ENCODE results near the gene ARHGEF17.
"Not testable (repeated sequence)": the region's sequence is repeated elsewhere in the genome, so short reads cannot be mapped to it uniquely, and the experiment has no call there.

Gene ARHGEF17

DNA sequence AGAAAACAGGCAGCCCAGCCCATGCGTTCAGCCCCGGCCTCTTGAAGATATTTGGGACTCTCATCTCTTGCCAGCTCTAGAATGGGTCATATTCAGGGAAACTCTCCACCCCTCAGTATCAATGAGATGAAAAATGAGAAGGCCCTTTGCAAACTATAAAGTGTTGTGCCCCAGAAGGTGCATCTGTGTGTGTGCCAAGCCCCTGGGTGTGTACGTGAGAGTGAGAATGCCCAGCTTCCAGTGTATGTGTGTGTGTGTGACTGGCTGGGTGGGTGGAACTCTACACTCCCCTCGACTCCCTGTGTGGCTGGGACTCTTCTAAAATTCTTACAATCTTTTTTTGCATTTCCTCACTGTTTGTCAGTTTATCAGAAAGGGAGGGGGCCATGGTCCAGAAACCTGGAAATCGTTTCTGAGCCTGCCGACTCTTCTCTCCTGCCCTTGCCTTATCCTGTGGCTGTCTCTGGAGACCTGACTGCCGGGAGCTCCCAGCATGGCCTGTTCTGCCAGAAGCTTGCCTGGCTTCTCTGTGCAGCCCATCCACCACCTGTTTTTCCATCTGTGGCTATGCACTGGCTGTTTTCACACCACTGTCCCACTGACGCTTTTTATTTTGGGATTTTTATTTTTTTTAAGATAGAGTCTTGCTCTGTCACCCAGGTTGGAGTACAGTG, 34.7 kb upstream of the ARHGEF17 start:
- DNase-seq (ENCODE audit: low read depth in 3 of 3) = no peak

- DNase-seq (ENCODE audit: low read depth in 3 of 3) = not testable (repeated sequence)
Measured at GRCh38 chr11:73274191-73274590, 33.9 kb upstream of the ARHGEF17 start.

DNA sequence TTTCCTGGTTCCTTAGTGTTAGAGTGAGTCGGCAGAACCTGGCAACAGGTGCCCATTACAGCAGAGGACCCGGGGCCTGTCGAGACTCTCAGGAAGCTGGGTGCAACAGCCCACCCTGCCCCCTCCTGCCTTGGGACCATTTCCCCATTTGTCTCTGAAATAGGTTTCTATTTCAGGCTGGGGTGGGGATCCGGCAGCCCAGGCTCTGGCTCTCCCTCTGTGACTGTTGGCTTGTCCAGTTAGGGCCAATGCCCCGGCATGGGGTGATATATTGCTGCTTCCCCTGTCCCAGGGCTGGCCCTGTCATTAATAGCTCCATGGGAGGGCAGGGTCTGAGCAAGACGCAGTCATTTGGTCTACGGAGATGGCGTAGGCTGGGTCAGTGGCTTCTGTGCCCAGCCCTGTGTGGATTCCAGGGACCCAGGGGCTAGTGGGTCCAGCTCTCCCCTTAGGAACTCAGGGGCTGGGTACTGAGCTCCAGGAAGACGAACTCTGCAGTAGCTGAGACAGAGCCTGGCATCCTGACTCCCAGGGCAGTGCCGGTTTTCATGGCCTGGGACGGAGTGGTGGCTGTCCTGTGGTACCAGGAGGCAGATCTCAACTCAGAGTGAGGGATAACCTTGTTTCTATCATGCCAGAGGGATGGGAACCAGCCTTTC, 33.2 kb upstream of the ARHGEF17 start:
- no peak for DNase-seq (ENCODE audit: low read depth in 3 of 3)

GRCh38 chr11:73275381-73275750, 32.7 kb upstream of the ARHGEF17 start:
- no peak for DNase-seq (ENCODE audit: low read depth in 3 of 3)

DNA sequence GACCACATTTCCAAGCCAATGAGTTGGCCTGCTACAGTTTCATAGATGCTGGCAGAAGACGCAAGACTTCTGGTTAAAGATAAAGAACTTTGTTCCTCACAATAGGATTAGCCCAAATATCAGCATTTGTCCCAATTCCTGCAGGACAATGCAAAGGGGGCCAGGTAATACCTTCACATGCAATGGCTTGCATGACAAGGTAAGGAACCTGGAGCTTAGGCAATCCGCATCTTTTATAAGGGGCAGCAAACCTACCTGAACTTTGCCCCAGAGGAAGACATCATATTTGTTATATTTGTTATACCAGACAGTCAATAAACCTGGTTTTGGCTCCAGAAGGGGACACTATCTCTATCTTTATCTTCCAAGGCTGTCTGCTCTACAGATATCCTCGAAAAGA, 30.6 kb upstream of the ARHGEF17 start:
- DNase-seq (ENCODE audit: low read depth in 3 of 3) = no peak

- DNase-seq (ENCODE audit: low read depth in 3 of 3) = no peak
Measured at GRCh38 chr11:73280626-73281025, 27.4 kb upstream of the ARHGEF17 start.

DNA sequence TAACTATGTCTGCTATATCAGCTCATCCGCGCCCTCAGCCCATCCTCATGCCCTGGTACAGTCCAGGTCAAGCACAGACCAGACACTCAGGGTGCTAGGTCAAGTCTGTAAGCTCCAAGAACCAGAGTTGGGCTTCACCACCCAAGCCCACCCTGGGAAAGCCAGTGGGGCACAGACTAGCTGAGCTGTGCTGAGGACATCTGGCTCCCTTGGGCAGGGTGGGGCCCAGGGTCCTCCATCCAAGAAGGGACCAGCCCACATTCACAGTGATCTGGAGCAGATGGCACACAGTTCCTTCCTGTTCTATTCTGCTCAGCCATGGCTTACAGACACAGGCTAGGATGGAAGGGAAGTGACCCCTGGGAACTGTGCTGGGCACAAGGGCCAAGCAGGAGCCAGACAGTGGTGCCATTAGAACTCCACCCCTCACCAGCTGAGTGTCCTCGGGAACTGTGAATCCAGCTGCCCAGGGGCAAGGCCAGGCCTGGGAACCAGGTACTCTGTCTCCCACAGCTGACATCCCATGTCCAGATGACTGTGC, 26.8 kb upstream of the ARHGEF17 start:
- DNase-seq (ENCODE audit: low read depth in 3 of 3) = no peak

DNA sequence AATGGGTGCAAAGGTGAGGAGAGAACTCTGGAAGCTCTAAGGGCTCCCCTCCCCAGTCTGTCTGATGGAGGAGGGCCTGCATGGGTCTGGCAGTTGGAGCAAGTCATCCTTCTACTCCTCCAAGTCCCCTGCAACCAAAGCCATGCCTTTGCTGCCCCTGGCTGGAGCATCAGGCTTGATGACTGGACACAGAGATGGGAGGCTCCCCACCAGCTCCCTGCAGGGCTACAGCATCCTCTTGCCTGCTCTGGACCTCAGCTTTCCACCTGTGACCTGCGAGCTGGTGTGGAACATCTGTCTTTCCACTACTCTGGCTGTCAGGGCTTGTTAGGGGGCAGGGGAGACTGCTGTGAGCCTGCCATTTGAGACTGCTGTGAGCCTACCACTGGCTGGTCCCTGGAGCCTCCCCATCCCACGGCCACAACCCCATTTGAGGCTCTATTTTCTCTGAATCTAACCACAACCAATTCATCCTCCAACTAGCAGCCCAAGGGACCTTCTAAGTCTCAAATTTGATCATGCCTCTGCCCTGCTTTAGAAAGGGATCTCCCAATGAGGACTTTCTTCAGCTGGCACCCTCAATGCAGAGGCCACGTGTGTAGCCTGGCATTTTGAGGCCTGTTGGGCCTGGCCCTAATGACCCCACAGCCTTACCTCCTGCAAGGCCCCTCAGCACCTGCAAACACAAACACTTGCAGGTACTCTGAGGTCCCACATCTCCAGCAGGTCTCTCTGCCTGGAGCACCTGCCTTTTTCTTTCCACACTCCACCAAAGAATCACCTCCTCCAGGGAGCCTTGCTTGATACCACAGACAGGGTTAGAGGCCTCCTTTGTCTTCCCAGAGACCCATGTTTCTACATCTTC, 26.0 kb upstream of the ARHGEF17 start:
- no peak for DNase-seq (ENCODE audit: low read depth in 3 of 3)

- no peak for DNase-seq (ENCODE audit: low read depth in 3 of 3)
Measured at GRCh38 chr11:73283276-73284000, 24.6 kb upstream of the ARHGEF17 start.

DNA sequence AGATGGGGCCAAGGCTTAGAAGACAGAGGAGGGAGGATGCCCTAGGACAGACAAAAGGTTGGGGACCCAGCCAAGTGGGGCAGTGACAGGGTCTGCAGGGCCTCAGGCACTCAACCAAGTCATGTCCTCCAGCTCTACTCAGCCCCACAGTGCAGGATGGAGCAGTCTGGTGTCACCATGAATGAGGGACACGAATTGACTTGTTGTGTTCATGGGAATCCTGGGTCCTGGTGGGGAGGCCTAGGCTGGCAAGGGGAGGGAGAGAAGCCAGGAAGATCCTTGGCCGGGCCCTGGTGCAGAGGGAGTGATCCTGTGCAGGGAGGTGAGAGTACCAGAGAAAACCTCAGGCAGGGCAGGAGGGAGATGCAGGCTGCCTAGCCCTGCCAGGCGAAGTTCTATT, 24.0 kb upstream of the ARHGEF17 start:
- DNase-seq (ENCODE audit: low read depth in 3 of 3) = no peak

DNA sequence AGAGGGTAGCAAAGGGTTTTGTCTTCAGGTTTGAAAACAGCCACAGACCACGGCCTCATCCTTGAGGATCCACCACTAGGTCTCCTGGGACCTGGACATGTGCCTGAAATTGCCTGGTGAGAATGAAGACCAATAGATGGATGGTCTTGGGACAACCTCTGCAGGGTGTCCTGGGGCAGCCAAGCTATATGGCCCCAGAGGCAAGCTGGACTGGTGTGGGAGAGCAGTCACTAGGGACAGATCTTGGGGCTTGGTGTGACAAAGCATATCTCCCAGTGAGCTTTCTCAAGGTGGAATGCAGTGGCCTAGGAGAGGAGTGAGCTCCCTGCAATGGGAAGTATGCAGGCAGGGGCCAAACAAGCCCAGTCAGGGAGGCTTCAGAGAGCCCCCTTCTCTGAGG, 22.4 kb upstream of the ARHGEF17 start:
- no peak for DNase-seq (ENCODE audit: low read depth in 3 of 3)

DNA sequence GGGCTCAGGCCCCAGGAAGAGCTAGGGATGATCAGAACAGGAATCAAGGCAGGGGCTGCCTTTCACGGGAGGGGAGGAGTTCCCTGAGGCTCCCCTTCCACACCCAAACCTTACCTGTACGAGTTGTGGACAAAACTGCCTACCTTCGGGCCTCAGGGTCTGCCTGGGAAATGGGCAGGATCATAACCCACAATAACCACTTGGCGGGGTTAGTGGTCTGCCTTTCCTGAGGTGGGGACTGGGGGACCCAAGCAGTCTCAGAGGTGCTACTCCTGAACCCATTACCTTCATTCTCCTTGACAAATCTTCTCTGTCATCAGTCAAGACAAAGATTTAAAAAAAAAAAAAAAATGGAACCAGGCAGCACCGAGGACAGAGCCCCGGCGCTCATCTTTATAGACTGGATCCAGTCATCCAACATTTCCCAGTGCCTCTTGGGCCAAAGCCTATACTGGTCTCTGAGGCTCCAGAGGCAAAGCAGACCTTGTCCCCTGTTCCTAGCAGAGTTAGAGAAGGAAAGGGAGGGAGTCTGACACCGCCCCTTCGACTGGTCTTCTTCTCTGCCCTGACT, 21.8 kb upstream of the ARHGEF17 start:
- no peak for DNase-seq (ENCODE audit: low read depth in 3 of 3)

- no peak for DNase-seq (ENCODE audit: low read depth in 3 of 3)
Measured at GRCh38 chr11:73287400-73288101, 20.5 kb upstream of the ARHGEF17 start.

GRCh38 chr11:73288192-73288872, 19.7 kb upstream of the ARHGEF17 start:
- DNase-seq (ENCODE audit: low read depth in 3 of 3) = no peak

DNA sequence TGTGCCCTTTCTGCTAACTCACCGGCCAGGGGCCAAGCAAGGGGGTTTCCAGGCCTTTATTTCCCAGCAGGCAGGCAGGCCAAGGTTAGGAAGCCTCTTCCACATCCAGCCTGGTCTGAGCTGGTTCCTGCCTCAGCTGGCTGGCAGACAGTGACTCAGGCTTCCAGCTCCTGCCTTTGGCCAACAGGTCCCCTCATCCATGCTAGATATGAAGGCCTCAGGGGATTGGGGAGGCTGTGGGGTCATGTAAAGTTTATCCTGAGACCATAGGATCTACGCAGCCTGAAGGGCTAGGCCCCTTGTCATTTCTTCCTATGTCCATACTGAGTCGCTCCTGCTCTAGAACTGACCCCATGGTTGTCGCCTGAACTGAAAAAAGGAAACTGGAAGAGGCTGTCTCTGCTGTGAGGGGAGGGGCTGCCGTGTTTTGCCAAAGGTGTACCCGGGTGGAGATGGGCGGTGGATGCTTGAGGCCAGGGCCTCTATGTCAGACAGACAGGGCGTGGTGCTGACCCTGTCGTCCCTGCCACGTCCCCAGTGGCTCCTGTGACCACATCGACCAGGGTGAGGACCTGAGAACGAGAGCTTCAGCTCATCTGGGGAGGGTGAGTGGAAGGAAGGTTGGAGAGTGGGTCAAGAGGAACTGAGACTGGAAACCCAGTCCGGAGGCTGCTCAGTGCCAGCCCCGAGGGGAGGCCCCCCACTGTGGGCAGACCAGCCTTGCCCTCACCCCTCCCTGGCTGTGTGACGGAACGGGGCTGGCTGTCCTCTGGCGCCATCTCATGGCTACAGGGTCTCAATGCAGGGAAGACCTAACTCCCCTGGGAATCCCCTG, 19.0 kb upstream of the ARHGEF17 start:
- DNase-seq (ENCODE audit: low read depth in 3 of 3) = no peak

- DNase-seq (ENCODE audit: low read depth in 3 of 3) = no peak
Measured at GRCh38 chr11:73290536-73290935, 17.5 kb upstream of the ARHGEF17 start.

DNA sequence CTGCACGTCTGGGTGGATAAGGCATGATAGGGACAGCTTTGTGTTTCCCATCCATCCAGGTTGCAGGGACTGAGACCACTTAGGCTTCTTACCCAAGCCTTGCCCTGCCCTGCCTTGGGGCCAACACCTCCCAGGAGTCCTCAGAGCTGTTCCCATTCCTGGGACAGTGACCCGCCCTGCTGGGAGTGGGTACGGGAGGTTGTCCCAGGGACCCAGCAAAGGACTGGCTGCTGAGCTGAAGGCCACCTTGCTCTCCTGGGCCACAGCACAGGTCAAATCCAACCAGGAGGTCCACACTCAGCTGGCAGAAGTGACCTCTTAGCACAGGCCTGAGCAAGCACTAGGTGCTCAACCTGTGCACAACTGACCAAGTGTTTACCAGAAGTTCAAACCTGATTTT, 16.9 kb upstream of the ARHGEF17 start:
- DNase-seq (ENCODE audit: low read depth in 3 of 3) = no peak

DNA sequence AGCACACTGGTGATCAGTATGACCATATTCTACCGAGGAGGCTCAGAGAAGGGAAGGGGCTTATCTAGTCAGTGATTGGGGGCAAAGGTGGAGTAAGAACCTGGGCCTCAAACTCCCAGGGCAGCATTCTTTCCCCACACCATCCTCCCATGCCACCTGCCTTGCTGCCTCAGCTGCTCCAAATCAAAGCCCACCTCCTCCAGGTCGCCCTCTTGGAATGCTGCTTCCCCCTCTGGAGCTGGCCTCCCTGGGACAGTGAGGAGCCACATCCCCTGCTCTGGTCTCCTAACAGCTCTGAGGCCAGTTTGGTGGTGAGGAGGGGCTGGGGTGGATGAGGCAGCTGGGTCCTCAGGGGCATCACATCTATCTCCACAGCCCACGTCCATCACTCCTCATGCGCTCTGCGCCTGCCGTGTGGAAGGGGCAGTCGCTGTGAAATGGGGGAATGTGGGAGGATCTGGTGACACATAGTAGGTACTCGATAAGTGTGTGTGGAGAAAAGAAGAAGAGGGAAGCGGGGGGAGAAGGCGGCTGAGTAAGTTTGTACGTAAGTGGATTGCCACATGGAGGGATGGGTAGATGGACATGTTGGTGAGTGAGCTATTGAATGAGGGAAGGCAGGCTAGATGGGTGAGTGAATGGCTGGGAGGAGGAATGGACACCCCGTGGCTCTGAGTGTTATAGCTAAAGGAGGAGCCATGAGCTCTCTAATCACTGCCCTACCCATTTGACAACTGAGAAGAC, 16.1 kb upstream of the ARHGEF17 start:
- DNase-seq (ENCODE audit: low read depth in 3 of 3) = no peak

DNA sequence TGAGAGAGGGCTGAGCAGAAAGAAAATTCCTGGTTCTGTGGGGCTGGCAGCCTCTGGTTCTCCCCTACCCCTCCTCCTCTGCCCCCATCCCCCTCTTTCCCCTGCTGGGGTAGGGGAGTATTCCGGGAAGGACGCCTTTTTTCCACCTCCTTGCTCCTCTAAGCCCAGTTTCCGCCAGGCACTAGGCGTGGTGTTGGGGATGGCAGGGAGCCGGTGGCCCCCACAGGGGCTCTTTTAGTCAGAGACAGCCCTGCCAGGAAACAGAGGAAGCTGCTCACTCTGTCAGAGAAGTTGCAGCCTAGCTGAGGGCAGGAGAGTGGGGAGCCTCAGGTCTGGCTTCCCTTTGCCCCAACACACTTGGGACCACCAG, 15.6 kb upstream of the ARHGEF17 start:
- DNase-seq (ENCODE audit: low read depth in 3 of 3) = no peak
